ENCODE results near the gene KLRC4. TPM values are rescaled to one million over a fixed set of nuclear protein-coding genes. Genes with fewer than 3 reads are reported as not detected.

KLRC4 gene
- total RNA-seq, 1 experiment from 2014 or later = not detected

GRCh38 chr12:10362828-10363657, 46.5 kb downstream of the KLRC4 start:
- no peaks in the 10 kb centered on the region for H4K20me1 ChIP-seq (ENCODE audit: insufficient read depth, low read depth, low read length)
- no peaks in the 10 kb centered on the region for H3K27me3 ChIP-seq (ENCODE audit: low read length)
- H3K9me2 ChIP-seq (replicated peaks; ENCODE audit: insufficient read depth, low read length) = no peaks in the 10 kb centered on the region
- H3K4me2 ChIP-seq (ENCODE audit: low read depth, low read length, poor library complexity, severe bottlenecking) = no peak overlapping the region
- H3K9me3 ChIP-seq (ENCODE audit: low read length) = no peaks in the 10 kb centered on the region
- no peak overlapping the region for H3K4me3 ChIP-seq (ENCODE audit: low read length)
- H3K79me2 ChIP-seq (ENCODE audit: low read length) = no peaks in the 10 kb centered on the region
- no peak overlapping the region for H2AFZ ChIP-seq (ENCODE audit: low read length)
- no peak for DNase-seq
- no peaks in the 10 kb centered on the region for H3K36me3 ChIP-seq (ENCODE audit: insufficient read depth, low read length)
- no peak overlapping the region for H3K9ac ChIP-seq (ENCODE audit: low read length)
- H3K4me1 ChIP-seq (ENCODE audit: low read length) = peaks cover 19% of the 10 kb centered on the region
- no peak overlapping the region for H3K27ac ChIP-seq (ENCODE audit: low read length)

GRCh38 chr12:10362325-10362724, 47.2 kb downstream of the KLRC4 start:
- Histone ChIP-seq H3K4me1 (ENCODE audit: low read length) (peaks cover 19% of the 10 kb centered on the region), H3K9me3 (ENCODE audit: low read length) (no peaks in the 10 kb centered on the region), H3K9ac (ENCODE audit: low read length) (no peak overlapping the region), H3K27me3 (ENCODE audit: low read length) (no peaks in the 10 kb centered on the region), H3K4me2 (ENCODE audit: low read depth, low read length, poor library complexity, severe bottlenecking) (no peak overlapping the region), H3K9me2 (replicated peaks; ENCODE audit: insufficient read depth, low read length) (no peaks in the 10 kb centered on the region), H3K4me3 (ENCODE audit: low read length) (no peak overlapping the region), H3K27ac (ENCODE audit: low read length) (no peak overlapping the region), H3K36me3 (ENCODE audit: insufficient read depth, low read length) (no peaks in the 10 kb centered on the region), H4K20me1 (ENCODE audit: insufficient read depth, low read depth, low read length) (no peaks in the 10 kb centered on the region), H2AFZ (ENCODE audit: low read length) (no peak overlapping the region), H3K79me2 (ENCODE audit: low read length) (no peaks in the 10 kb centered on the region)
- DNase-seq = no peak

- H3K4me1 ChIP-seq (ENCODE audit: low read length) = peaks cover 19% of the 10 kb centered on the region
- no peak overlapping the region for H3K4me2 ChIP-seq (ENCODE audit: low read depth, low read length, poor library complexity, severe bottlenecking)
- no peaks in the 10 kb centered on the region for H3K9me2 ChIP-seq (replicated peaks; ENCODE audit: insufficient read depth, low read length)
- H4K20me1 ChIP-seq (ENCODE audit: insufficient read depth, low read depth, low read length) = no peaks in the 10 kb centered on the region
- H3K9ac ChIP-seq (ENCODE audit: low read length) = no peak overlapping the region
- DNase-seq = no peak
- H3K36me3 ChIP-seq (ENCODE audit: insufficient read depth, low read length) = no peaks in the 10 kb centered on the region
- H3K27me3 ChIP-seq (ENCODE audit: low read length) = no peaks in the 10 kb centered on the region
- no peaks in the 10 kb centered on the region for H3K79me2 ChIP-seq (ENCODE audit: low read length)
- no peak overlapping the region for H3K27ac ChIP-seq (ENCODE audit: low read length)
- H3K9me3 ChIP-seq (ENCODE audit: low read length) = no peaks in the 10 kb centered on the region
- H2AFZ ChIP-seq (ENCODE audit: low read length) = 0 out of 2 replicates have a peak overlapping the region, but pooled peaks have one; percentile 9
- H3K4me3 ChIP-seq (ENCODE audit: low read length) = no peak overlapping the region
These were observed 47.9 kb downstream of the KLRC4 start for GRCh38 chr12:10361622-10362021.

- Histone ChIP-seq H3K9ac (ENCODE audit: low read length) (no peak overlapping the region), H3K27me3 (ENCODE audit: low read length) (no peaks in the 10 kb centered on the region), H3K4me2 (ENCODE audit: low read depth, low read length, poor library complexity, severe bottlenecking) (no peak overlapping the region), H3K4me3 (ENCODE audit: low read length) (no peak overlapping the region), H4K20me1 (ENCODE audit: insufficient read depth, low read depth, low read length) (no peaks in the 10 kb centered on the region), H3K9me2 (replicated peaks; ENCODE audit: insufficient read depth, low read length) (no peaks in the 10 kb centered on the region), H2AFZ (ENCODE audit: low read length) (0 out of 2 replicates have a peak overlapping the region, but pooled peaks have one; percentile 9), H3K4me1 (ENCODE audit: low read length) (peaks cover 19% of the 10 kb centered on the region), H3K36me3 (ENCODE audit: insufficient read depth, low read length) (no peaks in the 10 kb centered on the region), H3K79me2 (ENCODE audit: low read length) (no peaks in the 10 kb centered on the region), H3K27ac (ENCODE audit: low read length) (no peak overlapping the region), H3K9me3 (ENCODE audit: low read length) (no peaks in the 10 kb centered on the region)
- peak; percentile 61 for DNase-seq
These were observed 48.5 kb downstream of the KLRC4 start for GRCh38 chr12:10361084-10361483.

- Histone ChIP-seq H3K79me2 (ENCODE audit: low read length) (no peaks in the 10 kb centered on the region), H3K36me3 (ENCODE audit: insufficient read depth, low read length) (no peaks in the 10 kb centered on the region), H3K4me3 (ENCODE audit: low read length) (no peak overlapping the region), H3K4me1 (ENCODE audit: low read length) (peaks cover under 1% of the 10 kb centered on the region; the same call in 1 of the 2 replicates), H3K9me3 (ENCODE audit: low read length) (no peaks in the 10 kb centered on the region), H3K27me3 (ENCODE audit: low read length) (no peaks in the 10 kb centered on the region), H3K4me2 (ENCODE audit: low read depth, low read length, poor library complexity, severe bottlenecking) (no peak overlapping the region), H3K9ac (ENCODE audit: low read length) (no peak overlapping the region), H4K20me1 (ENCODE audit: insufficient read depth, low read depth, low read length) (no peaks in the 10 kb centered on the region), H2AFZ (ENCODE audit: low read length) (no peak overlapping the region), H3K27ac (ENCODE audit: low read length) (no peak overlapping the region), H3K9me2 (replicated peaks; ENCODE audit: insufficient read depth, low read length) (no peaks in the 10 kb centered on the region)
- no peak for DNase-seq
These were observed 50.6 kb downstream of the KLRC4 start for GRCh38 chr12:10358969-10359368.

GRCh38 chr12:10358131-10358530, 51.4 kb downstream of the KLRC4 start:
- H4K20me1 ChIP-seq (ENCODE audit: insufficient read depth, low read depth, low read length) = no peaks in the 10 kb centered on the region
- no peak overlapping the region for H3K9ac ChIP-seq (ENCODE audit: low read length)
- no peak for DNase-seq
- no peaks in the 10 kb centered on the region for H3K27me3 ChIP-seq (ENCODE audit: low read length)
- no peaks in the 10 kb centered on the region for H3K79me2 ChIP-seq (ENCODE audit: low read length)
- no peak overlapping the region for H3K4me2 ChIP-seq (ENCODE audit: low read depth, low read length, poor library complexity, severe bottlenecking)
- H3K4me1 ChIP-seq (ENCODE audit: low read length) = no peaks in the 10 kb centered on the region
- H3K4me3 ChIP-seq (ENCODE audit: low read length) = no peak overlapping the region
- H3K9me2 ChIP-seq (replicated peaks; ENCODE audit: insufficient read depth, low read length) = no peaks in the 10 kb centered on the region
- H2AFZ ChIP-seq (ENCODE audit: low read length) = no peak overlapping the region
- no peaks in the 10 kb centered on the region for H3K9me3 ChIP-seq (ENCODE audit: low read length)
- no peak overlapping the region for H3K27ac ChIP-seq (ENCODE audit: low read length)
- H3K36me3 ChIP-seq (ENCODE audit: insufficient read depth, low read length) = no peaks in the 10 kb centered on the region

Other genes starting within 250 kb of the KLRC4 start
- not detected in 2 replicates for gene OLR1, start 237.6 kb downstream of the KLRC4 start, total RNA-seq (2014; rRNA removed; shearing (Covaris generic); ENCODE audit: low replicate concordance)
- not detected in 2 replicates for gene TMEM52B, start 230.7 kb downstream of the KLRC4 start, total RNA-seq (2014; rRNA removed; shearing (Covaris generic); ENCODE audit: low replicate concordance)
- 0.56 and 0.90 TPM in 2 replicates for gene GABARAPL1, start 196.9 kb downstream of the KLRC4 start, total RNA-seq (2014; rRNA removed; shearing (Covaris generic); ENCODE audit: low replicate concordance)
- not detected in 2 replicates for gene KLRD1, start 101.9 kb downstream of the KLRC4 start, total RNA-seq (2014; rRNA removed; shearing (Covaris generic); ENCODE audit: low replicate concordance)
- not detected in 2 replicates for gene KLRK1, start 19.7 kb downstream of the KLRC4 start, total RNA-seq (2014; rRNA removed; shearing (Covaris generic); ENCODE audit: low replicate concordance)
- gene KLRC3, start 10.8 kb upstream of the KLRC4 start, total RNA-seq (2014; rRNA removed; shearing (Covaris generic); ENCODE audit: low replicate concordance) = not detected in 2 replicates
- gene KLRC2, start 26.3 kb upstream of the KLRC4 start, total RNA-seq (2014; rRNA removed; shearing (Covaris generic); ENCODE audit: low replicate concordance) = not detected in 2 replicates
- not detected in 2 replicates for gene KLRC1, start 43.6 kb upstream of the KLRC4 start, total RNA-seq (2014; rRNA removed; shearing (Covaris generic); ENCODE audit: low replicate concordance)
- gene EIF2S3B, start 96.1 kb upstream of the KLRC4 start, total RNA-seq (2014; rRNA removed; shearing (Covaris generic); ENCODE audit: low replicate concordance) = 0.78 and 1.0 TPM in 2 replicates
- 35.3 and 55.4 TPM in 2 replicates for gene MAGOHB, start 203.9 kb upstream of the KLRC4 start, total RNA-seq (2014; rRNA removed; shearing (Covaris generic); ENCODE audit: low replicate concordance)